ENCODE measurements around the gene HS3ST6. TPM values are rescaled to one million over a fixed set of nuclear protein-coding genes. Genes with fewer than 3 reads are reported as not detected.
A peak's percentile ranks its signal among the peaks of the same experiment; 100 is the strongest.

The HS3ST6 gene
- total RNA-seq, 1 experiment from 2014 or later = 1.0 TPM

- TF ChIP-seq ZNF532 (CRISPR knock-in tag; IDR thresholded peaks at IDR 0.05; ENCODE audit: borderline replicate concordance) (peak; percentile 90; the same call in 1 of the 2 replicates), CREM (CRISPR knock-in tag; IDR thresholded peaks at IDR 0.05) (no peak), HMGXB4 (CRISPR knock-in tag; IDR thresholded peaks at IDR 0.05) (no peak), CDX4 (CRISPR knock-in tag; IDR thresholded peaks at IDR 0.05; ENCODE audit: borderline replicate concordance) (no peak), ZNF416 (CRISPR knock-in tag; IDR thresholded peaks at IDR 0.05) (no peak), ZNF281 (CRISPR knock-in tag; IDR thresholded peaks at IDR 0.05) (0 out of 2 replicates have a peak, but pooled peaks have one; percentile 46), TEAD1 (CRISPR knock-in tag; IDR thresholded peaks at IDR 0.05) (no peak), KAT7 (CRISPR knock-in tag; IDR thresholded peaks at IDR 0.05; ENCODE audit: borderline replicate concordance) (no peak), JUN (CRISPR knock-in tag; IDR thresholded peaks at IDR 0.05) (no peak), AFF4 (CRISPR knock-in tag; IDR thresholded peaks at IDR 0.05; ENCODE audit: borderline replicate concordance) (no peak), ZNF512 (CRISPR knock-in tag; IDR thresholded peaks at IDR 0.05; ENCODE audit: borderline replicate concordance) (no peak), CTCF (IDR thresholded peaks at IDR 0.05) (no peak), TEAD4 (CRISPR knock-in tag; IDR thresholded peaks at IDR 0.05) (no peak), TCF7 (CRISPR knock-in tag; IDR thresholded peaks at IDR 0.05; ENCODE audit: low read depth) (no peak), ARID4B (CRISPR knock-in tag; IDR thresholded peaks at IDR 0.05; ENCODE audit: borderline replicate concordance) (no peak), MYBL2 (CRISPR knock-in tag; IDR thresholded peaks at IDR 0.05) (no peak), NR3C1 (CRISPR knock-in tag; conservative IDR thresholded peaks at IDR 0.05; ENCODE audit: low read depth) (no peak)
Observed at GRCh38 chr16:1961651-1962067, 43.4 kb upstream of the HS3ST6 start (continued).

All from WTC11 (cell line).